GM11168 (cell line): ENCODE measurements around the gene BPIFA1.

Experiments used
- in situ Hi-C: fragments of 300-500 bp; cut with MboI; formaldehyde crosslinking; loops from one replicate; pipeline ENCODE4 v1.12.0; 2022; ENCODE audit warnings: low sequenced_read_pairs; ENCODE audit not compliant: unreplicated experiment

The BPIFA1 gene

DNA sequence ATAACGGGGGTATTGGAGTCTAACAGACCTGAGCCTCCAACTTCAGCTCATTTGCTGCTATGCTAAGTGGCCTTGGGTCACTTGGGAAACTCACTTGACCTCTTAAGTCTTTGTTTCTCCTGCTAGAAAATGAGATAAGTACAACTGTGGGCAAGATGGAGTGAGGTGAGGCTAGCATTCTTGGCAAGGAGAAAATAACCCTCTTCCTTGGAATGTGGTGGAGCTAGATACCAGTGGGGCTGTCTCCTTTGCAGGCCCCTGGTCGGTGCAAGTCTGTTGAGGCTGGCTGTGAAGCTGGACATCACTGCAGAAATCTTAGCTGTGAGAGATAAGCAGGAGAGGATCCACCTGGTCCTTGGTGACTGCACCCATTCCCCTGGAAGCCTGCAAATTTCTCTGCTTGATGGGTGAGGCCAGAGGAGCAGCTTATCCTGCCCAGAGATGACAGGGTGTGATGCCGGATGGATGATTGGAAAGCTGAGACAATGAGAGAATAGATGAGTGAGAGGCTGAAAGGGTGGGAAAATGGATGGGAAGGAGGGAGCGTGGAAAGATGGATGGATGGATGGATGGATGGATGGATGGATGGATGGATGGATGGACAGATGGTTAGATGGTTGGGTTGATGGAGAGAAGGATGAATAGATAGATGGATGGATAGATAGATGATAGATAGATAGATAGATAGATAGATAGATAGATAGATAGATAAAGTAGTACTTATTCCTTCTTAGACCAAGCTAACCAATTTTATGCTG lies 4.4 kb downstream of the BPIFA1 start:
- in situ Hi-C loops, result no loop called here

DNA sequence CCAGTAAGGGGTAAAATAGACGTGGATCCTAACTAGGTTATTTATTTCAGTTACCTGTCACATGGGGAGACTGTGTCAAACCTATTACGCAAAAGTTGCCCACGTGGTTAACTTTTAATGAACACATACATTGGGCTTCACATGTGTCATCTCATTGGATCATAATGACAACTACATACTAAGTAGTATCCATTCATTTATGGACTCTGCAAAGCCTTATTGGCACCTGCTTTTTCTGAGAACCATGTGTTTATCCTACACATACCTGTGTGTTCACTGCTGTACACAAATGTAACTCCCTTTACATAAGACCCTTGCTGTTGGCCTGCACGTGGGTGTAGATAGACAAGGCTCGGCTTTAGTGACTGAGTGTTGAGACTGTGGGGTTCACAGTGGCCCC lies 5.1 kb downstream of the BPIFA1 start:
- in situ Hi-C loops, result no loop called here

DNA sequence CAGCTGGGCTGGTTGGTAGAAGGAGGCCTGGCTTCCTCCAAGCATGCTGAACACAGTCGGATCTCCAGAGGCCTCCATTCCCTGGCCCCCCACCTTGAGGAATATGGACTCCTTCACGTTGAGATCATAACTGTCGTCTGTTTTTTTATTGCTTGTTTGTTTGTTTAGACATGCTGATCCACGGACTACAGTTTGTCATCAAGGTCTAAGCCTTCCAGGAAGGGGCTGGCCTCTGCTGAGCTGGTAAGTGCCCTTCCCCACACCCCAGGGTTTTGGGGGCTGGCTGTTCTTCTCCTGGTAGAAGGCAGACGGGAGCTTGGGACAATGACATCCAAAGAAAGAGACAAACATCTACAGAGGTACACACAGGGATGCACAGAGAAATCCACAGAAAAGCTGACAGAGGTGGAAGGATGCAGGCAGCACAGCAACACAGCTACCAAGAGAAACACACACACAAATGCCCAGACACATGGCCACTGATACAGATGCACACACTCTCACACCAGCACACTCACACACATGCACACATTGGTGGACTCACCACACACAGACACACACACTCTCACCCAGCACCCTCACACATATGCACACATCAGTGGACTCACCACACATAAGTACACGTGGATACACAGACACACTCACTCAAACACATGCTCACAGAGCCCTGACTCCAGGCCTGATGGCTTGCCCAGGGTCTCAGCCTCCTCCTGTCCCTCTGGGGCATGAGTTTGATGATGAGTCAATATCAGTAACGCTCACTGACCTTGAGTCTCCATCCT lies 6.7 kb downstream of the BPIFA1 start:
- in situ Hi-C loops, result no loop called here

DNA sequence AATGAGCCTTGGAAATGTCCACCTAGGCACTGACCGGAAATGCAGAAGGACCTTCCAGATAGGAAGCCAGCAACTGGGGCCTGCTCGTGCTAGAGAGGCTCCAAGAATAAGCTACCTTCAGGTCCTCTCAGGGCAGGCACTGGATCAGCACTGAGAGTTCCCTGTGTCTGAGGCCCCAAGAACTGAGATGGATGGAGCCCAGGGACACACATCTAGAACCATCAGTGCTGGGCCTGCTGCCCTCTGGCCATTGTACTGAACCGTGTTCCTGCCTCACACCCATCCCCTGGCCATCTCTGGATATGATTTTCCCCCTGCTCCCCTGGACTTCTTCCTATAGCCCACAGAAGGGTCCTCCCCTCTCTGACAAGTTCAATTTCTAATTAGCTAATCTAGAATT lies 10.3 kb downstream of the BPIFA1 start:
- in situ Hi-C loops, result no loop called here

DNA sequence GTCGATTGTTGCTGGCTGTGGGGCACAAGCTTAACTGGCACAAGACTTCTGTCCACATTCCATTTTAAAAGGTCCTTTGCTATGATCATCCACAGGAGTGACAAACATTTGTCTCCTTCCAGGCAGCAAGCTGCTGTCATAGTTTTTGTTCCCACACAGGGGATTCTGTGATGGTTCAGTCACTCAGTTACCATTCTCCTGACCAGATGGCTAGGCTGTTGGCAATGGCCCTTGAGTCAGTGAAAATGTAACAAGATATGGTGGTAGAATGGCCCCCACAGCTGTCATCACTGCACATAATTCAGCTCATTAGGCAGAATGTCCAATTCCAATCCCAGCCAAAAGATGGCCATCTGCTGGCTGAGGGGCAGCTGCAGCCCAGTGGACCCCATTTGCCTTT lies 13.7 kb downstream of the BPIFA1 start:
- in situ Hi-C loops, result no loop called here

DNA sequence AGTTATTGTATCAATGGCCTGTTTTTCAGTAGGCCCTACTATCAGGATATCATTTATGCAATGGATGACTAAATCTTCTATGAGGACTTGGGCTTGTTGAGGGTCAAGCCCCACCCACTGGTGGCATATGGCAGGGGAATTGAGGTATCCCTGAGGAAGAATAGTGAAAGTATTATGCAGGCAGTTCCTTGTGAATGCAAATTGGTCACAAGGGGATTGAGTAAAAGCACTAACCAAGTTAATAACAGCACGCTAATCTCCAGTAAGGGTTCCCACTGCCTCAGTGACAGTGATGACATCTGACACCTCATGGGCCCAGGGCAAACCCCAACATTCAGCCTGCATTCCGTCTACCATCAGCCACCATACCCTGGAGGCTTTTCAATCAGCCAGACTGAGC lies 14.9 kb downstream of the BPIFA1 start:
- in situ Hi-C loops, result no loop called here

DNA sequence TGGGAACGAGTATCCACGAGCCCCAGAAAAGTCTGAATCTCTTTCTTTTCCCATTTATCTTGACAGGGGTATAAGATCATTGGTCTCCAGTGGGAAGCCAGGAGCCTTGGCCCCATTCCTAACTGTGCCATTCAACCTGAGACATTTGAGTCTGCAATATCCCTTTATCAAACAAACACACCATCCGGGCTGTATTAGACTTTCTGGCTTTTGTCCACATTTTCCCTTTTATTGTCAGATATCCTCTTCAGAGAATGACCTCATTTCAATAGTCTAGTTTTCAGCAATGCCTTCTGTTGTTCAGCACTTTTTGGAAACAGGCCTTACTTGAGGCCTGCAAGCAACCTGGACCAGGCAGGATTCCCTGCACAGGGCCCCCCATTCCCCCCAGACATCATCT lies 15.7 kb downstream of the BPIFA1 start:
- in situ Hi-C loops, result no loop called here

DNA sequence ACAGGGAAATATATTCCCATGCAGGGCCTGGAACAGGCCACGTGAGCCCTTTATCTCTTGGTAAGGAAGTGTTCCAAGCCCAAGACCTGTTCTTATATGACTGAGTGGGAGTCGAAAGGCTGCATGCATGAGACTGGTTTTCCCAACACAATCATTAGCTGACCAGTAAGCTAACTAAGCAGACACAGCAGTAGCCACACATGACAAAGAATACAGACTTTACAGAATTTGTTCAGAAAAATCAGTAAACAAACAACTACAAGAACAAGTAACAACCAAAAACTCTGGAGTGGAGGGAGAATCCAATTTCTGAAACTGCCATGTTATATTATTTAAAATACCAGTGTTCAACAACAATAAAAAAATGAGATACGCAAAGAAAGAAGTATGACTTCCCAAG lies 16.7 kb downstream of the BPIFA1 start:
- in situ Hi-C loops, result no loop called here

DNA sequence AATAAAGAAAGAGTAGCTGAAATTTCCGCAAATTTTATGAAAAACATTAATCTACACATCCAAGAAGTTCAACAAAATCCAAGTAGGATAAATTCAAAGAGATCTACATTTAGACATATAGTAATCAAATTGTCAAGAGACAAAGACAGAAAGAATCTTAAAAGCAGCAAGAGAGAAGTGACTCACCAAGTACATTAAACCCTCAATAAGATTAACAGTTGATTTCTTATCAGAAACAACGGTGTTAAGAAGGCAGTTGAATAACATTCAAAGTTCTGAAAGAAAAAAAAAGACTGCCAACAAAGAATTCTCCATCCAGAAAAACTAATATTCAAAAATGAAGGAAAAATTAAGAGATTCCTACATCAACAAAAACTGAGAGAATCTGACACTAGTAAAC lies 19.2 kb downstream of the BPIFA1 start:
- in situ Hi-C loops, result no loop called here

DNA sequence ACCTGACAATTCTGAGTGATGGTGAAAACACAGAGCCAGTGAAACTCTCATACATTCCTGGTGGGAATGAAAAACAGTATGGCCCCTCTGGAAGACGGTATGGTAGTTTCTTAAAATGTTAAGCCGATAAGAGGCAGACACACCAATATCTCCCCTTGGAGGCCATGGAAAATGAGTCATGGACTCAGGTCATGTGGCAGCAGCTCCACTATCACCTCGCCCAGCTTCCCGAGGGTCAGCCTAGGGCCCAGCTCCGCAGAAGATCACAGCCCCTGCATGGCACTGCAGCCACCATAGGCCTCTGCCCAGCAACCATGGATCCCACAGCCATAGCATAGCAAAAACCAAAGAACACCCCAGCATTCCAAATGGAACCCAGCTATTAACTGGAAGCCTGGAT lies 21.4 kb downstream of the BPIFA1 start:
- in situ Hi-C loops, result no loop called here

DNA sequence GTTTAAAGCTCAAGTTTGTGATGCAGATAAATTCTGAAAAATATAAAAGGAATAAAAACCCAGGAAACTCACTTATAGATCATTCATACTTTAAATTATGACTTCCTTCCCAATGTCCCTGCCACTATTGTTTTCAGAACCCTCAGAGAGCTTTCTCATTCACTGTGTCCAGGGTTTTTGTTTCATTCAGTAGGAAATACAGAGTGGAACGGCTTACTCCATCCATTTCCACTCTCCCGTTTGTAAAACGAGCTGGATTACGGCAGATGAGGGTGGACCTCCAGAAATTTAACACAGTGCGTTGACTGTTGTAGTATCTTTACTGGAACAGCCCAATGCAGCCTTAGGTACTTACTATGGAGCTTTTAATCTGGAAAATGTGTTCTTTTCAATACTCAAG lies 23.6 kb downstream of the BPIFA1 start:
- in situ Hi-C loops, result no loop called here

DNA sequence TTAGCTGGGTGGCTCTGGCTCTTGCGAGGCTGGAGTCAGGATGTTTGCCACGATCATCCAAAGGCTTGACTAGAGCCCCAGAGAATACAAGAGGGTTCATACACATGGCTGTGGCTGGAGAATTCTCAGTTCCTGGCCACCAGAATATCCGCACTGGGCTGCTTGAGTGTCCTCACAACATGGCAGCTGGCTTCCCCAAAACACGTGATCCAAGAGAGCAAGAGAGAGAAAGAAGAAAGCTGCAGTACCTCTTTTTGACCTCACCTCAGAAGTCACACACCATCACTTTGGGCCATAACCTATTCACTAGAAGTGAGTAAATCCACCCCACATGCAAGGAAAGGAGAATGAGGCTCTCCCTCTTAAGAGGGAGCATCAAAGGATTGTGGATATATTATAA lies 25.7 kb downstream of the BPIFA1 start:
- in situ Hi-C loops, result no loop called here

DNA sequence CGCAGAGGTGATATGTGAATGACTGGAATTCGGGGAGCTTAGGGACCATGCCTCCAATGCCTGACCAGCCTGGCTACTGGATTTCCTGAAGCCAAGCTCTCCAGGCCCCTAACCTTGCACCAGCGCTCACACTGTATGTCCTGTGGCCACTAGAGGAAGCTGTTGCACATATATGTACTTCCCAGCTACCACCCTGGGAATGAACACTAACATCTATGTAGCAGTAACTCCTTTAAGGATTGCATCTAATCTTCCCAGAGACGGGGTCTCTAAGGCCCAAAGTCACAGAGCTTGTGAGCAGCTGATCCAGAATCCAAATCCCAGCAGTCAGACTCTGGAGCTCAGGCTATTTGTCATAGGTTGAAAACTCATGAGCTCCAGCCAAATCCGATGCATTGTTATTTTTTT lies 26.9 kb downstream of the BPIFA1 start:
- in situ Hi-C loops, result no loop called here

DNA sequence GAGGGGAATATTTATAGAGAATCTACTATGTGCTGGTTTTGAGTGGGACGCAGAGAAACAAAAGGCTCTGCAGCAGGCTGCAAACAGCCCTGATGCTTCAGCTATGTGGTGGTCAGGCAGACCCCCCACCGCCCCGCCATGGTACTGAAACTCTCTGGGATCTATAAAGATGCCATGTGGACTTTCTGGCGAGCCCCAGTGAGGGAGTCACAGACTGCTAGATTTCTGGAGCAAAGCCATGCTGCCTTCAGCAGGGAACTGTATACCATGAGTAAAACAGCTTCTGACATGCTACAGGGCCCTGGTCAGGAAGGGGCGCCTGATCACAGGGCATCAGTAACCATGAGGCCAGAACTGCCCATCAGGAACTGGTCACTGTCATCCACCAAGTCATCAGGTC lies 28.0 kb downstream of the BPIFA1 start:
- in situ Hi-C loops, result no loop called here

DNA sequence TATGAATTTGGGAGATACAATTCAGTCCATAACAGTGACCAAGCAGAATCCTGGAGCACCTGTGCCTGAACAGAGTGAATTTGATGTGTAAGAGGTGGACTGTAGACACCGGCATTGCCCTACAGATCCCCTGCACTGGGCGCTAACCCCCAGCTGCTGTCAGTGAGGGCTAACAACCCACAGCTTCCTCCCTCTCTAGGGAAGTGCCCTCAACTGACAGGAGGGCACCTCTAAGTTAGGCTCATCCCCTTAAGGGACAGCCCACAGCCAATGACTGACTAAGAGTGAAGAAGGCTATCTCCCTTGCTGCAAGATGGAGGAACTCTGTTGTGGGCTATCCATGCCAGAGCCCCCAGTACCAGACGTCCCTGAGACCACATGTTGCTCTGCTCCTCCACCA lies 31.9 kb downstream of the BPIFA1 start:
- in situ Hi-C loops, result no loop called here

DNA sequence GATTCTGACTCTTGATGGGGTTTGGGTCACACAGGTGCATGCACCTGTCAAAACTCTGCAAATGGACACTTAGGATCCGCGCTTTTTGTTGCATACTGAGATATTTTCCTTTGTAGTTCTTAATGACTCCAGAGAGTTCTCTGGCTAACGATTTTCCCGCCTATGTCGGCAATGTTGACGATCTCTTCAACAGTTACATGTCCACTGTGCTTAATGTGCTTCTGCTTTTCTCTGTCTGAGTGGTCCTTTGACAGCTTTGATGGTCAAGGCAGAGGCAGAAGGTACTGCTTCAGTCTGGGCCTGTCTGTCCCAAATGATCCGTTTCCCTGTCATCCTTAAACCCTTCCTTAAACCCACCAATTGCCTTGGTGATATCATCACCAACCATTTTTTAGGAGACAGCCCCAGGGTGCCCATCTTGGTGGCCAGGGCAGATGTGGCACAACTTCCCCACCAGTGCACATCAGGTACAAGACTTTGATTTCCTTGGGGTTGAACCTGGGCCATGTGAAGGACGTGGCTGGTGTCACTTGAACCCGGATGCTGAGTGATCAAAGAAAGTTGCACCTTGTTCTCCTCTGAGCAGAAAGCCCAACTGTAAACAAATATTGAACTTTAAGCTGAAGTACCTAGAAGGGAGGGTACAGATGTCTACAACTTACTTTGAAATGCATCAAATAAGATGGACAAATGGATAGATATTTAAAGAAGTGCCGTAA lies 36.5 kb downstream of the BPIFA1 start:
- in situ Hi-C loops, result no loop called here

DNA sequence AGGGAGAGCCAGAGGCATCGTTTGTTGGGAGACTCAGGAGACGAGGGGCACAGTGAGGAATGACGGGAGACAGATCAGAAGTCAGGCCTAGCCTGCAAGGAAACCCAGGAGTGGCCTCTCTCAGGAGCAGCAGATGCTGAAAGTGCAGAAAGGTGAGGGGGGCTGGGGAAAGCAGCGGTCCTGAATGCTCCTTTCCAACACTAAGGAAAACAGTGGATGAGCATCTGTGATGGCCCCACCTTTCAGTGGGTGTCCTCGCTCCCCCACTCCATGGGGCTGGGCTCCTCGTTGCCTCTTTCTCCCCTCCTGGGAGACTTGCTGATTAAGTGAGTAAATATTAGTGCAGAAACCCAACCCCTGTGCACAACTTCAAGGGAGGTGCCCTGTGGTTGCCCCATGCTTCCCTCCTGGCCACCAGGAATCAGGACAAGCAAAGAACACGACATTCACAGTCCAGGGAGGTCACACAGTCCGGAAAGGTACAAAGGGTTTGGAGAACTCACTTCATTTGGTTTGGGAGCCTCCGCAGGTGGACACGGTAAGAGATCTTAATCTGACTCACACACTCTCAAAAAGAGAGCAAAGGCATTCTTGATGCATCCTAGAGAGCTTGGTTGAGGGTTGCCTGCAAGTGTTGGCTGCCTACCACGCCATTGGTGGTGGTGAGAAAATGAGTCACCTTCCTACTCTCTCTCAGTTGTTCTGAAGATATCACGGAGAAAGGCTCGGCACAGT lies 37.5 kb downstream of the BPIFA1 start:
- in situ Hi-C loops, result no loop called here

DNA sequence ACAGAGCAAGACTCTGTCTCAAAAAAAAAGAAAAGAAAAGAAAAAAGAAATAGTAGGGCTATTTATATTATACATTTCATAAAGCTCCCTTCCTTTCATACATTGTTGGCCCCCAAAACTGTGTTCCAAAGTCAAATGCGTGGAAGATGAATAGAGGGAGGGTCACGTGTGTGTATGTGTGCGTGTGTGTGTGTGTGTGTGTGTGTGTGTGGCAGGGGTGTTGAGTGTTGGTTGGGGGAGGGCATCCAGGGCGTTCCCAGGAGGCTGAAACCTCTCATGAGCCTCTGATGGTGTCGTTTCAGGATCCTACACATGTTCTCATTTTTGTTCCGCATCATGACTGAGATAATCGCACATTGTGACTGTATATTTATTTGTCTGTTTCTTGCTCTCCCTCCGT lies 39.4 kb downstream of the BPIFA1 start:
- in situ Hi-C loops, result no loop called here

DNA sequence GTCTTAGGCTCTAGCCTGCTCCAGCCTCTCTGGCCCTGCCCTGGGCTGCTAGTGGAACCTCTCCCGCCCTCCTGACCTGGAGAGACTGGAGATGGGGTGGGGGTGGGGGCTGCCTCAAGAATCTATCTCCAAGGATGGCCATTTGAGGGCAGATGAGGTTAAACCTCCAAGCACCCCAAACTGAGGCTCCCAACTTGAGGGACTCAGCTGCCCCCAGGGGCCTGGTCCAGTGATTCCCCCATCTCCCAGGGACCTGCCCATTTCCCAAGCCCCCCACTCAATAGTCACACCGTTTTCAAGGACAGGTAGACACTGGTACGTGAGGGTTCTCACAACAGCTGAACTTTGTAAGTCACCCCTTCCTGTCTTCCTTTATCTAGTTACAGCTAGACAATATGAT lies 40.1 kb downstream of the BPIFA1 start:
- in situ Hi-C loops, result no loop called here

DNA sequence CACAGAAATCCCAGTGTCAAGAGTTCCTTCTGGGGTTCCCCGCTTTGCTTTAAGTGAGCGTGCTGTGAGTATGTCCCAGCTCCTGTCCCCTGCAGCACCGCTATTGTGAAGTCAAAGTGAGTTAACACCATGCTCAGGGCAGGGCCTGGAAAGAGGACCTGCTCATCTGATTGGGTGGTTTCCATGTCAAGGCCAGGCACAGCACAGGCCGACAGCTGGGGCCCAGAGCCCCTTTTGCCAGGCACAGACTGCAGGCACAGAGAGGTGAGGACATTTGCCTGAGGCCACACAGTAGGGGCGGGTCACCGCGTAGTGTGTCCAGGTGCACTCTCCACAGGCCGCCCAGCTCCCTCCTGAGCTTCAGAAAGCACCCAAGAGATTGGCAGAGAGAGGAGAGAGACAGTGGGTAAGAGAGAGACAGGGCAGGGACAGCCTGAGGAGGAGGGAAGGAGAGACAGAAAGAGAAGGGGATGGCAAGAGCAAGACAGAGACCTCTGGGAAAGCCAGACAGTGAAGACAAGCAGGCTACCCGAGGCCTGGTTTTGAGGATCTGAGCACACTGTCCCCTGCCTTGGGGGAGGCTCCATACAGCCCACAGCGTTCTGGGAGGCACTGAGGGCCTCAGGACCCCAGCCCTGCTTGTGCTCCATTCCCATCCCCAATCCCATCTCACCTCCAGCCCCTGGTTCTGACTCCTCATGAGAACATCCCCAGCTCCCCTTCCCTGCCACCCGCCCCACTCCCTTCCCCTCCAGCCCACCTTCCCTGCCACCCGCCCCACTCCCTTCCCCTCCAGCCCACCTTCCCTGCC lies 40.7 kb downstream of the BPIFA1 start:
- in situ Hi-C loops, result no loop called here
